Heart right ventricle (tissue), 16 donors: ENCODE results near the gene EXOSC7. TPM values are rescaled to one million over a fixed set of nuclear protein-coding genes. Genes with fewer than 3 reads are reported as not detected.
A peak's percentile ranks its signal among the peaks of the same experiment; 100 is the strongest.

Experiments
- ATAC-seq, 8 donors: fragments of 200-7000 bp; cut with Tn5 transposase; one replicate each; pipeline ENCODE4 v1.9.1; 2020; ENCODE audit warnings: mild to moderate bottlenecking in 8 of 8, moderate library complexity in 8 of 8, moderate number of reproducible peaks in 1 of 8
- DNase-seq, 2 donors: peaks; one replicate each; pipeline ENCODE4 v3.0.0-alpha.2; 2020
- H3K27ac ChIP-seq, 10 donors: fragments of 200-600 bp; sonication (generic) in 2 of 10; one replicate each; pipeline versions ENCODE4 v1.5.0 to v1.8.0; 2020 to 2022; ENCODE audit warnings: mild to moderate bottlenecking in 3 of 10
- H3K27me3 ChIP-seq, 7 donors: fragments of 200-600 bp; one replicate each; pipeline ENCODE4 v1.8.0; 2021 to 2022; ENCODE audit warnings: mild to moderate bottlenecking in 2 of 7
- H3K36me3 ChIP-seq, 9 donors: fragments of 200-600 bp; sonication (generic) in 1 of 9; one replicate each; pipeline versions ENCODE4 v1.5.0 to v1.8.0; 2020 to 2022; ENCODE audit warnings: mild to moderate bottlenecking in 2 of 9
- H3K4me1 ChIP-seq, 9 donors: fragments of 200-600 bp; sonication (generic) in 1 of 9; one replicate each; pipeline versions ENCODE4 v1.5.0 to v1.8.0; 2020 to 2022; ENCODE audit warnings: mild to moderate bottlenecking in 4 of 9
- H3K4me3 ChIP-seq, 10 donors: fragments of 200-600 bp; sonication (generic) in 2 of 10; one replicate each; pipeline versions ENCODE4 v1.5.0 to v1.8.0; 2020 to 2022; ENCODE audit warnings: mild to moderate bottlenecking in 7 of 10, moderate library complexity in 2 of 10
- H3K9me3 ChIP-seq, 11 donors: fragments of 200-600 bp in 10 of 11; sonication (generic) in 2 of 11; one replicate each; pipeline versions ENCODE4 v1.5.0 to v1.8.0; 2013 to 2022; ENCODE audit warnings: mild to moderate bottlenecking in 2 of 11, control low read depth in 1 of 11, moderate library complexity in 1 of 11
- CTCF ChIP-seq, 9 donors: fragments of 200-600 bp; sonication (generic) in 2 of 9; IDR thresholded peaks; one replicate each; pipeline versions ENCODE4 v1.5.0 to v1.8.0; 2021 to 2022; ENCODE audit warnings: antibody characterized with exemption in 9 of 9, mild to moderate bottlenecking in 5 of 9, moderate library complexity in 1 of 9
- WGBS, 2 donors: extraction: QIAGEN DNeasy Blood & Tissue Kit; methylation state at CpG; one replicate each; pipeline ENCODE4 v1.1.7; 2013; ENCODE audit warnings: inconsistent platforms in 1 of 2; 5-methylcytosine and 5-hydroxymethylcytosine counted together
- intact Hi-C, 10 donors: fragments of 100-400 bp; cut with DNase I; formaldehyde crosslinking; loops; one replicate each; pipeline versions ENCODE4 v1.11.1 to v1.14.2; 2022
- polyA plus RNA-seq, 2 donors: library from polyadenylated mRNA; stranded (reverse); fragments of 200-250 nt; gene quantifications; one replicate each; pipeline ENCODE4 v1.2.3, GENCODE V29; 2013
- total RNA-seq, 10 donors: library from RNA; stranded (reverse); fragmentation: NEBNext Ultra II Directional in 3 of 10; extraction: Animal tissue kit (Norgen Biotek cat#: 25700) in 3 of 10; gene quantifications; one replicate each; pipeline versions ENCODE4 v1.2.1 to v1.2.4, GENCODE V29; 2021 to 2023
- donor health status: Arrhythmogenic right ventricular cardiomyopathy.
- donor health status: ischemic (EF 13 %, LVEDD 7.1; RV severe dilation, severe dysfunction).
- donor health status: healthy with polysubstance abuse.
- donor health status: DM: no; HTN: yes; CAD: no.
- donor health status: DM: no; HTN: no; CAD: no.
- donor health status: ischemic (EF 25% LVEDD 6.9; RV normal size, moderate dysfunction).
- donor health status: ischemic (EF 25% LVEDD 5.7; RV mildly dilated, moderate dysfunction).
- donor health status: healthy.
- donor health status: DM: yes; HTN: yes; CAD: no.
- donor health status: Ischemic cardiomyopathy.
- donor health status: ischemic (EF 35%, LVEDD 5.7; RV mildly dilated, moderate dysfunction).
- donor health status: nonischemic (EF 11% LVEDD 7.7; RV severe dilation, severe dysfunction).
- donor health status: DM: yes; HTN: yes; CAD: no.
- donor health status: PGD.
- donor health status: ischemic (EF 29% LVEDD 5.4; RV normal size, mild dysfunction).
- donor health status: nonischemic (EF 23%, LVEDD 6.1; RV moderate dilation, normal function).

EXOSC7 gene
- total and polyA plus RNA-seq, 12 donors = 24.2 to 39.9 (median 32.1) TPM

GRCh38 chr3:45055411-45056143 lies 79.5 kb downstream of the EXOSC7 start:
- Histone ChIP-seq H3K4me3 (no peak overlapping the region), H3K27ac (peak overlapping the region in 2 of 10 donors; percentile 47 to 72), H3K36me3 (no peaks in the 10 kb centered on the region), H3K27me3 (no peaks in the 10 kb centered on the region), H3K4me1 (peaks cover 0 to 60% (median 11%) of the 10 kb centered on the region in 9 donors), H3K9me3 (no peaks in the 10 kb centered on the region)
- DNase-seq (no peak), ATAC-seq (peak in 1 of 8 donors; percentile 60)
- intact Hi-C loops = loop anchor here in 1 of 10 donors (10.0 kb wide), 1 partner anchor 439 kb away; no protein-coding TSS in a partner anchor
- WGBS, 2 donors = 77% methylated on average over 7 of the region's 7 CpGs
- TF ChIP-seq CTCF (IDR thresholded peaks at IDR 0.05) = peak in 5 of 9 donors; percentile 11 to 40 (median 34)

GRCh38 chr3:45056608-45057301 lies 80.7 kb downstream of the EXOSC7 start:
- Histone ChIP-seq H3K4me3 (no peak overlapping the region), H3K27me3 (no peaks in the 10 kb centered on the region), H3K27ac (peak overlapping the region; percentile 54 to 77 (median 68)), H3K4me1 (peaks cover 0 to 67% (median 11%) of the 10 kb centered on the region in 9 donors), H3K36me3 (no peaks in the 10 kb centered on the region), H3K9me3 (no peaks in the 10 kb centered on the region)
- intact Hi-C loops = loop anchor here in 1 of 10 donors (10.0 kb wide), 1 partner anchor 438 kb away; no protein-coding TSS in a partner anchor
- no peak for TF ChIP-seq CTCF (IDR thresholded peaks at IDR 0.05)
- WGBS, 2 donors = 51 to 55% methylated on average over 5 of the region's 5 CpGs
- DNase-seq (no peak), ATAC-seq (peak in 7 of 8 donors; percentile 73 to 95 (median 88))

GRCh38 chr3:45057557-45057956 lies 81.5 kb downstream of the EXOSC7 start:
- peak overlapping the region; percentile 54 to 77 (median 68) for H3K27ac ChIP-seq
- TF ChIP-seq CTCF (IDR thresholded peaks at IDR 0.05) = no peak
- intact Hi-C loops = loop anchor here in 1 of 10 donors (10.0 kb wide), 1 partner anchor 437 kb away; no protein-coding TSS in a partner anchor
- peaks cover 0 to 75% (median 11%) of the 10 kb centered on the region in 9 donors for H3K4me1 ChIP-seq
- H3K9me3 ChIP-seq = no peaks in the 10 kb centered on the region
- no peaks in the 10 kb centered on the region for H3K27me3 ChIP-seq
- no peak for ATAC-seq
- no peak for DNase-seq
- H3K36me3 ChIP-seq = no peaks in the 10 kb centered on the region
- H3K4me3 ChIP-seq = no peak overlapping the region
- WGBS, 2 donors = 87 to 89% methylated on average over 3 of the region's 3 CpGs

GRCh38 chr3:45059132-45059531 lies 83.1 kb downstream of the EXOSC7 start:
- DNase-seq (no peak), ATAC-seq (no peak)
- no peak overlapping the region for H3K4me3 ChIP-seq
- peak overlapping the region in 1 of 10 donors; percentile 69 for H3K27ac ChIP-seq
- WGBS, 2 donors = 71 to 82% methylated on average over 2 of the region's 2 CpGs
- intact Hi-C loops = loop anchor here in 1 of 10 donors (10.0 kb wide), 1 partner anchor 436 kb away; no protein-coding TSS in a partner anchor
- TF ChIP-seq CTCF (IDR thresholded peaks at IDR 0.05) = no peak
- H3K36me3 ChIP-seq = no peaks in the 10 kb centered on the region
- H3K4me1 ChIP-seq = peaks cover 0 to 84% (median 11%) of the 10 kb centered on the region in 9 donors
- H3K9me3 ChIP-seq = no peaks in the 10 kb centered on the region
- no peaks in the 10 kb centered on the region for H3K27me3 ChIP-seq
